LNCAP (cell line): ENCODE measurements around the gene PRIMA1.

Experiments
- TF ChIP-seq, protein P1 (sequence below): fragments of 450-650 bp; IDR thresholded peaks from 2 replicates; pipeline ENCODE4 v1.5.1; 2017; ENCODE audit warnings: mild to moderate bottlenecking

PRIMA1 gene

GRCh38 chr14:93765155-93765554, 23.1 kb downstream of the PRIMA1 start:
- TF ChIP-seq, protein P1, sequence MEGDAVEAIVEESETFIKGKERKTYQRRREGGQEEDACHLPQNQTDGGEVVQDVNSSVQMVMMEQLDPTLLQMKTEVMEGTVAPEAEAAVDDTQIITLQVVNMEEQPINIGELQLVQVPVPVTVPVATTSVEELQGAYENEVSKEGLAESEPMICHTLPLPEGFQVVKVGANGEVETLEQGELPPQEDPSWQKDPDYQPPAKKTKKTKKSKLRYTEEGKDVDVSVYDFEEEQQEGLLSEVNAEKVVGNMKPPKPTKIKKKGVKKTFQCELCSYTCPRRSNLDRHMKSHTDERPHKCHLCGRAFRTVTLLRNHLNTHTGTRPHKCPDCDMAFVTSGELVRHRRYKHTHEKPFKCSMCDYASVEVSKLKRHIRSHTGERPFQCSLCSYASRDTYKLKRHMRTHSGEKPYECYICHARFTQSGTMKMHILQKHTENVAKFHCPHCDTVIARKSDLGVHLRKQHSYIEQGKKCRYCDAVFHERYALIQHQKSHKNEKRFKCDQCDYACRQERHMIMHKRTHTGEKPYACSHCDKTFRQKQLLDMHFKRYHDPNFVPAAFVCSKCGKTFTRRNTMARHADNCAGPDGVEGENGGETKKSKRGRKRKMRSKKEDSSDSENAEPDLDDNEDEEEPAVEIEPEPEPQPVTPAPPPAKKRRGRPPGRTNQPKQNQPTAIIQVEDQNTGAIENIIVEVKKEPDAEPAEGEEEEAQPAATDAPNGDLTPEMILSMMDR, result no peak

DNA sequence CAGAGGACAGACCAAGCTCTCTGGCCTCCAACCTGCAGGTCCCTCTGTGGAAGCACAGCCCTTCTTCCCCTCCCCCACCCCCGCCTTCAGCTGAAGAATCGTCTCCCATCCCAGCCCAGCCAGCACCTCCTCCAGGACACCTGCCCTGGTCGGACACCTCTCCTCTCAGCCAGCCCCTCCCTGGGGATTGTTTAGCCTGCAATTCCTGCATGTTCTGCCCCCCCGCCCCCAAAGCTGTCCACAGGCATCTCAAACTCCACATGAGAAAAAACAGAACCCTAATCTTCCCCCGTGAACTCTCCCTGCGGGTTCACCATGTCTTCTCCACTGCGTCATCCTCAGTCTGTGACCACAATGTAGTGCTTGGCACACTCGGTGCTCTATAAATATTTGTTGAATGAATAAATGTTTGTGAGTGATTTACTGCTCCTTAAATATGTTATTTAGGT, 24.1 kb downstream of the PRIMA1 start:
- TF ChIP-seq, protein P1, result no peak

DNA sequence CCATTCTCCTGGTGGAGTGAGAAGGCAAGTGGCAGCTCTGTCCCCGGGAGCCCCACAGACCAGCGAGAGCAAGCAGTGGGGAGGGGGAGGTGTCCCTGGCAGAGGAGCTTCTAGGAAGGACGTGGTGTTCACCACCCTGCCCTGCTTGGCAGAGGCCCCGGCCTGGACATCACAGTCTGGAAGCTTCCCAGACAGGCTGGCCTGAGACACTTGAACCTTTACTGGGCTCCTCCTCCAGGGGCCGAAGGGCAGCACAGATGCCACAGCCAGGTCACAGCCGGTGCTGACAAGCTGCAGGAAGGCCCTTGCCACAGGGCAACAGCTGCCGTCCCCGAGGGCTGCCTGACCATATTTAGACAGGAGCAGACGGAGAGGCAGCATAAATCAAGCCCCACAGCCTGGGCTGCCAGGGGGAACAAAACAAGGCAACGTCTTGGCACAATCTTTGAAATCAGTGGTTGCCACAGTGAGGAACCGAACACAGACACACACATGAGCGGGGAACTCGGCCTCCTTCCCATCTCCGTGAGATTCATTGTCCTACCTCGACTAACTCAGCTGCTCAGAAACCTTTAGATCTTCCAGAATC, 28.5 kb downstream of the PRIMA1 start:
- TF ChIP-seq, protein P1, result no peak

- TF ChIP-seq, protein P1, result no peak
Observed at GRCh38 chr14:93757206-93757605, 31.1 kb downstream of the PRIMA1 start.

- TF ChIP-seq, protein P1, result no peak
Observed at GRCh38 chr14:93753647-93754046, 34.6 kb downstream of the PRIMA1 start.

DNA sequence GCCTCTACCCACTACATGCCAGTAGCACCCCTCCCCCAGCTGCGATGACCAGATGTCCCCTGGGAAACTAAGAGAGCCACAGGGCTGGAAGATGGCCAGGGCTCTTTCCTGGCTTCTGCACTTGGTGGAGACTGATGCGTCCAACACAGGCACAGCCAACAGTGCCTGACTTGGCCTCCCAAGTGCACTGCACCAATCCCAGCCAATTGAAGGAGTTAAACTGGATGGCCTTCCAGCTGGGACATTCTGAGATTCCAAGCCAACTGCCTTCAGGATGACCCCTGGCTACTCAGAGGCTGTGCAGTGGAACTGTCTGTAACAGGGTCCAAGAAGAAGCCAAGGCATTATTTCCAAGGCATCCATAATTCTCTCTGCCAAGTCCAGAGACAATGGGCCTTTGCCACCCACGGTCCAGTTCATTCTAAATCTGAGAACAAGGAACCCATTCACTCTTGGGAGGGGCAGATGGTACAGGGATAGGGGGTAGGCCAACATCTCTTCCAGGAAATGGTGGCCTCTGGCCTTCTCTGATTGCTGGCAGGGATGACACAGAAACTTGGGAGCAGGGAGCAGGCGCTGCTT, 35.2 kb downstream of the PRIMA1 start:
- TF ChIP-seq, protein P1, result no peak

DNA sequence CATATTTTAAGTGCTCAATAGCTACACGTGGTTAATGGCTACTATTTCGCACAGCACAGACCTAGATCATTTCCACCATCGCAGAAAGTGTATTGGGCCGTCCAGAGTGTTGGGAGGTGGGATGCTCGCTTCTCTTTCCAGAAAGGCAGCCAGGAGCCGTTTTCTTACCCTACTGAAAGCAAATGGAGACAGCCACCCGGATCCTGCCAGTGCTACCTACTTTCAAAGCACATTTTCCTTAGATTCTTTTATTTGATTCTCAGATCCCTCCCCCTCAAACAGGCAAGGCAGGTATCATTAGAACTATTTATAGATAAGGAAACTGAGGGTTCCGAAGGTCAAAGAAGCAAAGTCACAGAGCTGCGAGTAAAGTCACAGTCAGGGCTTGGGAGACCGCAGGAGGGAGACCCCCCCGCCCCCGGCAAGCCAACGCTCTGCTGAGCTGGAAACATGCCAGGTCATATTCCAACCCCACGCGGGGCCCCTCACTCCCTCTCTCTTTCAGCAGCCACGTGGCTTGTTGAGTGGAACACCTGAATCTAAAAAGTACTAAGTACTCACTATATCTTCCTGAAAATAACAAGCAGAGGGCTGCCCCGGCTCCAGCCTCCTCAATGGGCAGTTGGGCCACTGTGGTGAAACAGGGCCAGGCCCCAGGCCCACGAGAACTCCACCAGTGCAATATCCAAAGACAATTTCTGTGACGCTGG, 36.2 kb downstream of the PRIMA1 start:
- TF ChIP-seq, protein P1, result no peak
